Measurements from ENCODE around the gene CNOT10.
"Not testable (repeated sequence)": the region's sequence is repeated elsewhere in the genome, so short reads cannot be mapped to it uniquely, and the experiment has no call there.

Gene CNOT10

GRCh38 chr3:32778389-32778788 lies 93.4 kb downstream of the CNOT10 start:
- DNase-seq = no peak

- DNase-seq = no peak
Measured at GRCh38 chr3:32780071-32780734, 95.2 kb downstream of the CNOT10 start.

GRCh38 chr3:32780735-32781210 lies 95.8 kb downstream of the CNOT10 start:
- no peak for DNase-seq

- peak; percentile 17 to 56 for DNase-seq
Measured at GRCh38 chr3:32781211-32781968, 96.4 kb downstream of the CNOT10 start.

- DNase-seq = not testable (repeated sequence)
Measured at GRCh38 chr3:32781969-32782270, 96.9 kb downstream of the CNOT10 start.

GRCh38 chr3:32782407-32782806 lies 97.4 kb downstream of the CNOT10 start:
- no peak for DNase-seq

GRCh38 chr3:32791833-32792232 lies 106.8 kb downstream of the CNOT10 start:
- no peak for DNase-seq

GRCh38 chr3:32794487-32795308 lies 109.7 kb downstream of the CNOT10 start:
- no peak for DNase-seq

- not testable (repeated sequence) for DNase-seq
Measured at GRCh38 chr3:32796384-32796950, 111.5 kb downstream of the CNOT10 start.

- no peak for DNase-seq
Measured at GRCh38 chr3:32797776-32798175, 112.8 kb downstream of the CNOT10 start.

- not testable (repeated sequence) for DNase-seq
Measured at GRCh38 chr3:32801440-32801839, 116.5 kb downstream of the CNOT10 start.

- no peak for DNase-seq
Measured at GRCh38 chr3:32813180-32813579, 128.2 kb downstream of the CNOT10 start.

- DNase-seq = no peak
Measured at GRCh38 chr3:32814361-32814760, 129.4 kb downstream of the CNOT10 start.

GRCh38 chr3:32815841-32816438 lies 131.0 kb downstream of the CNOT10 start:
- DNase-seq = no peak

GRCh38 chr3:32816439-32817256 lies 131.7 kb downstream of the CNOT10 start:
- DNase-seq = no peak

- no peak for DNase-seq
Measured at GRCh38 chr3:32817257-32817557, 132.2 kb downstream of the CNOT10 start.

- DNase-seq = no peak
Measured at GRCh38 chr3:32817558-32818228, 132.7 kb downstream of the CNOT10 start, which contains the start of gene TRIM71. Gene TRIM71 (plus strand): TSS chr3:32817997. CDS start chr3:32818081, 84 bp downstream.

GRCh38 chr3:32818229-32818969 lies 133.4 kb downstream of the CNOT10 start:
- DNase-seq = no peak

GRCh38 chr3:32818970-32819511 lies 134.1 kb downstream of the CNOT10 start:
- no peak for DNase-seq

Measured in NCI-H187 (cell line).